Ishikawa (cell line): ENCODE results near the gene TMEM178B.

Experiments
- CEBPB ChIP-seq: IDR thresholded peaks from 2 replicates; pipeline ENCODE4 v1.6.1; 2012
- CREB1 ChIP-seq: IDR thresholded peaks from 2 replicates; pipeline ENCODE4 v1.6.1; 2012; ENCODE audit warnings: low read depth
- EP300 ChIP-seq: IDR thresholded peaks from 2 replicates; pipeline ENCODE4 v1.6.1; 2012; ENCODE audit warnings: borderline replicate concordance
- FOXM1 ChIP-seq: IDR thresholded peaks from 2 replicates; pipeline ENCODE4 v1.6.1; 2012; ENCODE audit warnings: low read depth, borderline replicate concordance
- NFIC ChIP-seq: IDR thresholded peaks from 2 replicates; pipeline ENCODE4 v1.6.1; 2012
- RAD21 ChIP-seq: IDR thresholded peaks from 2 replicates; pipeline ENCODE4 v1.6.1; 2012; ENCODE audit warnings: low read depth
- TAF1 ChIP-seq: IDR thresholded peaks from 2 replicates; pipeline ENCODE4 v1.6.1; 2012; ENCODE audit warnings: low read depth, mild to moderate bottlenecking
- YY1 ChIP-seq: IDR thresholded peaks from 2 replicates; pipeline ENCODE4 v1.6.1; 2012; ENCODE audit warnings: low read depth
- ZBTB7A ChIP-seq: IDR thresholded peaks from 2 replicates; pipeline ENCODE4 v1.6.1; 2012; ENCODE audit warnings: low read depth
- TF ChIP-seq, protein P1 (sequence below): IDR thresholded peaks from 2 replicates; pipeline ENCODE4 v1.6.1; 2012
- TF ChIP-seq, protein P2 (sequence below): IDR thresholded peaks from 2 replicates; pipeline ENCODE4 v1.6.1; 2012; ENCODE audit warnings: low read depth, mild to moderate bottlenecking

DNA sequence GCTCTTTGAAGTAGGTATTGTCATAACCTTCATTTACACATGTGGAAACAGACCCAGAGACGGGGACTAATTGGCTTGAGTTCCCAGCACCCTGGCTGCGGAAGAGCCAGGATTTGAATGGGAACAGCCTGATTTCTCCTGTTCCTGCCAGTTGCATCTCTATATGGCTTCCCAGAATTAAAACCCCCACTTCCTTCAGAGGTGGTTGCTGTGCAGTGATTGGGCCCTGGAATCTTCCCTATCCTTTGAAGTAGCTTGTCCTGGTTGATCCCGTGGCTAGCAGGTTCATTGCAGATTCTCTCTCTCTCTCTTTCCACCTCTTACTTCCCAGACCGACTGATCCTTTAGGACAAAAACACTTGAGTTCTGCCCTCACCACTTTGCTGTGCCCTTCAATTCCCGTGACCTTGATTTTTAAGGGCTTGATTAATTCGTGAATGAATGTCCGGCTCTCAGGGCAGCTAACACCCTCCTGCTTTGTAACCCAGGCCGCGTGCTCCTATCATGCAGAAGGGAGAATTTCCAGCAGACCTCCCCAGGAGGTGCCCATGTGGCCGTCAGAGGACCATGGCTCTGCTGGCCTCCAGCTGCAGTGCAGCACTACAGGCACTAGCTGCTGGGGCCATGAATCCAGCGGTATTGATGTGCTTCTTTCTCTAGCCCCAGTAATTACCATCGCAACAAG, 356.7 kb downstream of the TMEM178B start:
- TF ChIP-seq, protein P1, sequence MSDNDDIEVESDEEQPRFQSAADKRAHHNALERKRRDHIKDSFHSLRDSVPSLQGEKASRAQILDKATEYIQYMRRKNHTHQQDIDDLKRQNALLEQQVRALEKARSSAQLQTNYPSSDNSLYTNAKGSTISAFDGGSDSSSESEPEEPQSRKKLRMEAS = no peak
- no peak for TF ChIP-seq EP300
- TF ChIP-seq RAD21 = no peak
- TF ChIP-seq YY1 = no peak
- TF ChIP-seq CEBPB = no peak
- TF ChIP-seq TAF1 = no peak
- no peak for TF ChIP-seq FOXM1
- TF ChIP-seq, protein P2, sequence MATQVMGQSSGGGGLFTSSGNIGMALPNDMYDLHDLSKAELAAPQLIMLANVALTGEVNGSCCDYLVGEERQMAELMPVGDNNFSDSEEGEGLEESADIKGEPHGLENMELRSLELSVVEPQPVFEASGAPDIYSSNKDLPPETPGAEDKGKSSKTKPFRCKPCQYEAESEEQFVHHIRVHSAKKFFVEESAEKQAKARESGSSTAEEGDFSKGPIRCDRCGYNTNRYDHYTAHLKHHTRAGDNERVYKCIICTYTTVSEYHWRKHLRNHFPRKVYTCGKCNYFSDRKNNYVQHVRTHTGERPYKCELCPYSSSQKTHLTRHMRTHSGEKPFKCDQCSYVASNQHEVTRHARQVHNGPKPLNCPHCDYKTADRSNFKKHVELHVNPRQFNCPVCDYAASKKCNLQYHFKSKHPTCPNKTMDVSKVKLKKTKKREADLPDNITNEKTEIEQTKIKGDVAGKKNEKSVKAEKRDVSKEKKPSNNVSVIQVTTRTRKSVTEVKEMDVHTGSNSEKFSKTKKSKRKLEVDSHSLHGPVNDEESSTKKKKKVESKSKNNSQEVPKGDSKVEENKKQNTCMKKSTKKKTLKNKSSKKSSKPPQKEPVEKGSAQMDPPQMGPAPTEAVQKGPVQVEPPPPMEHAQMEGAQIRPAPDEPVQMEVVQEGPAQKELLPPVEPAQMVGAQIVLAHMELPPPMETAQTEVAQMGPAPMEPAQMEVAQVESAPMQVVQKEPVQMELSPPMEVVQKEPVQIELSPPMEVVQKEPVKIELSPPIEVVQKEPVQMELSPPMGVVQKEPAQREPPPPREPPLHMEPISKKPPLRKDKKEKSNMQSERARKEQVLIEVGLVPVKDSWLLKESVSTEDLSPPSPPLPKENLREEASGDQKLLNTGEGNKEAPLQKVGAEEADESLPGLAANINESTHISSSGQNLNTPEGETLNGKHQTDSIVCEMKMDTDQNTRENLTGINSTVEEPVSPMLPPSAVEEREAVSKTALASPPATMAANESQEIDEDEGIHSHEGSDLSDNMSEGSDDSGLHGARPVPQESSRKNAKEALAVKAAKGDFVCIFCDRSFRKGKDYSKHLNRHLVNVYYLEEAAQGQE = no peak
- no peak for TF ChIP-seq ZBTB7A
- TF ChIP-seq NFIC = no peak
- no peak for TF ChIP-seq CREB1
